ENCODE measurements around the gene MCF2L2.

The MCF2L2 gene

DNA sequence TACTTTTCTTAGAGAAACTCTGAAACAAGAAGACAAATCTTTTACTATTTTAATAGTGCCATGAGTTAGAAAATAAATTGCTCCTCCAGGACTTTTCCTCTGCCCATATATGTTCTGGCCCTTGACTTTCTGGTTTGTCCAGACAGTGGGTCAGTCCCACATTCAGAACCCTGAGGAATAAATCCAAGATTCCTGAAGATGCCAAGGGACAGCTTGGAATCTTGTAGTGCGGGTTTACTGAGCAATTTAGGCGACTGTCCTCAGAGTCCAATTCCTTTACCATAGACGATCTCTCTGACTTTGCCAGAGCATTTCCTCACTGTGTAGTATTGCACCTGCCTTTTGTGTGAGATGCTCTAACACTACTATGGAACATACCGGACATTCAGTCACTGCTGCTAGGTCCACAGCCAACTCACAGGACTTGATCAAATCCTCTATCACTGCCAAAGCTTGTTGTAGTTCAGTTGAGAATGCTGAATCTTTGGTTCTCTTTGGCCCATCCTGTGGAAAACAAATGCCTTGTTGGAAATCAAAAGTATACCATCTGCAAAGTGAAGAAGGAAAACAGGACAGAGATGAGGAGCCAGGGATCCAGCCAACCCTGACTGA is 212.7 kb downstream of the MCF2L2 start:
- in situ Hi-C loops (cut with MboI; ENCODE audit: low sequenced_read_pairs): no loop called here

GRCh38 chr3:183214277-183214612 is 214.2 kb downstream of the MCF2L2 start:
- in situ Hi-C loops (cut with MboI; ENCODE audit: low sequenced_read_pairs): no loop called here

DNA sequence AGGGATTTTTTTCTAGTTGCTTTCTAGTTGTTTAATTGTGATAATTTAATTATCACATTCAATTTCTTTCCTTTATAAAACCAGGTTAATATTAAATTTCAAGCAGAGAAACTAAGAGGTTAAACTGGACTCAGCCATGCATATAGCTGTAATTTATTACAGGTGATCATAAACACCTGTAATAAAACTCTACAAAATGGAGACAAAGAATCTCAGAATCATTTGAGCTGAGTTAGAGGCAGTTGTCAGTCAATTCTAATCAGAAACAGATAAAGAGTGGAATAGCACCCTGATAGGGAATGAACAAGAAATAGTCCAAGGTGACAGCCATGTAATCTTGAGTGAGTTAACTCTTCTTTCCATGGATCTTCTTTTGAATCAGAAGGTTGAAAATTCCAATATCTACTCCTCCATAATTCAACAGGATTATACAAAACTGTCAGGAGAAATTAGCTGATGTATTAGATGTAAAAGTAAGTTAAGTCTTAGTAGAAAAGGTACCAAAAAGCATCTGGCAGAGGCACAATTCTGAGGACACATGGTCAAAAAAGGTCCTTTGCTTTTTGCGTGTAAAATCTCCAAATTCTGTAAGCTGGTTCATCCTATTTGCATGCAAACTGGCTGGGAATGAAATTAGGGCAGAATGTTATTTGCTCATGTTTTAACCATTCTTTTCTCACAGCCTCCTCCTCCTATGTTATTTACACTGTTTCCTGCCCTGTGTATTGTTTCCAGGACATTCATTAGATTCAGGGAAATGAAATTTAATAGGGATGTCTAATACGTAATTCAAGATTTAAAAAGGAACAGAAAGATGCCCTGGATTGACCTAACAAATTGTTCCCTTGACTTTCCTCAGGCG is 214.8 kb downstream of the MCF2L2 start:
- in situ Hi-C loops (cut with MboI; ENCODE audit: low sequenced_read_pairs): no loop called here

DNA sequence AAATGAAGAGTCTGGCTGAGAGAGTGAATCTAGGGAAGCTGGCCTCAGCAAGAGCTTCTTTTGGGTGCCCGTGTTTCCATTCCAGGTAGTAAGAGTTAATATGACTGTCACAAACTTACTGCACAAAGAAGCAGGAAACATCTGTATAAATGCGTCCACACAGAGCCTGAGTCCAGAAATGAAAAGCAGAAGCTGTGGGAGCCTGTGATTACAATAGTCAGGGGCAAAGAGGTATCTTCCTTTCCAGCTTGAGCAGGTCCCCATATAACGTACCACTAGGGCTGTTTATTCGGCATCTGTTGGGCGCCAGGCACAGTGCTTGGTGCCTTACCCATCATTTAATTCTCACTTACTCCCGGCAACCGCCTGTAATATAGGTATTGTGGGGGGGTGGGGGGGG is 215.9 kb downstream of the MCF2L2 start:
- in situ Hi-C loops (cut with MboI; ENCODE audit: low sequenced_read_pairs): no loop called here

GRCh38 chr3:183212096-183212495 is 216.3 kb downstream of the MCF2L2 start:
- in situ Hi-C loops (cut with MboI; ENCODE audit: low sequenced_read_pairs): no loop called here

DNA sequence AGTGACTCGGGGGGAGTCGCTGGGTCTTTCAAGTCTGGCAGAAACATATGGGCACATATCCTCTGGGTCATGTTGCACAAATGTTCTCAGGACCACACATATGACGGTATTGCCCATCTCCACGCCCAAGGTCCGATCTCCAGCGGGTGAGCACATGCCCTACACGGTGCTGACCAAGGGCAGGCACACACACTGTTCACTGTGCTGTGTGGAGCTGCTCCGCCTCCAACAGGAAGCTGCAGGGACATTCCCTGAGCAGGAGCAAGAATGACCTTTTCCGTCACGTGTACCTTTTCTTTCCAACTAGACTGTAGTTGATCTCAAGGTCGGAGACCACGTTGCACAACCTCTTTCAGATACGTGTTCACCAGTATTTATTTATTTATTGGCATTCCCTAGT is 217.1 kb downstream of the MCF2L2 start:
- in situ Hi-C loops (cut with MboI; ENCODE audit: low sequenced_read_pairs): no loop called here

GRCh38 chr3:183210862-183211341 is 217.5 kb downstream of the MCF2L2 start:
- in situ Hi-C loops (cut with MboI; ENCODE audit: low sequenced_read_pairs): no loop called here

DNA sequence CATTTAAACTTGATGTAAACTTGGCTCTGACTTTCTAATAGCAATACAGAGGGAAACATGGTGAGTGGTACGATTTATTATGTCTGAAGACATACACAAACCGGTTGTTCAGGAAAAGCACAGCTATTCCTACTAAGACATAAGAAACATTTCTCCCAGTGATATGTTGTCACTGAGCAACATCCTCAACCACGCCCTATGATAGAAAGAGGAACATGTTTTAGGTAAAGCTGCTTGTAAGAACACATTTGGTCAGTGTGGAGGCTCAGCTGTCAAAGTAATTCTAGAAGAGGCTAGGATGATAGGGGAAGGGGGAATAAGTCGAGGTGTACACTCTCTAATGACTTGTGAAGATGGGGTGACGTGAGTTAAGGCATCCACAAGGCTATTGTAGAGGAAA is 218.1 kb downstream of the MCF2L2 start:
- in situ Hi-C loops (cut with MboI; ENCODE audit: low sequenced_read_pairs): no loop called here

- in situ Hi-C loops (cut with MboI; ENCODE audit: low sequenced_read_pairs): no loop called here
Observed at GRCh38 chr3:183208800-183209199, 219.6 kb downstream of the MCF2L2 start.

GRCh38 chr3:183208260-183208659 is 220.2 kb downstream of the MCF2L2 start:
- in situ Hi-C loops (cut with MboI; ENCODE audit: low sequenced_read_pairs): no loop called here

GRCh38 chr3:183203670-183204069 is 224.7 kb downstream of the MCF2L2 start:
- in situ Hi-C loops (cut with MboI; ENCODE audit: low sequenced_read_pairs): no loop called here

DNA sequence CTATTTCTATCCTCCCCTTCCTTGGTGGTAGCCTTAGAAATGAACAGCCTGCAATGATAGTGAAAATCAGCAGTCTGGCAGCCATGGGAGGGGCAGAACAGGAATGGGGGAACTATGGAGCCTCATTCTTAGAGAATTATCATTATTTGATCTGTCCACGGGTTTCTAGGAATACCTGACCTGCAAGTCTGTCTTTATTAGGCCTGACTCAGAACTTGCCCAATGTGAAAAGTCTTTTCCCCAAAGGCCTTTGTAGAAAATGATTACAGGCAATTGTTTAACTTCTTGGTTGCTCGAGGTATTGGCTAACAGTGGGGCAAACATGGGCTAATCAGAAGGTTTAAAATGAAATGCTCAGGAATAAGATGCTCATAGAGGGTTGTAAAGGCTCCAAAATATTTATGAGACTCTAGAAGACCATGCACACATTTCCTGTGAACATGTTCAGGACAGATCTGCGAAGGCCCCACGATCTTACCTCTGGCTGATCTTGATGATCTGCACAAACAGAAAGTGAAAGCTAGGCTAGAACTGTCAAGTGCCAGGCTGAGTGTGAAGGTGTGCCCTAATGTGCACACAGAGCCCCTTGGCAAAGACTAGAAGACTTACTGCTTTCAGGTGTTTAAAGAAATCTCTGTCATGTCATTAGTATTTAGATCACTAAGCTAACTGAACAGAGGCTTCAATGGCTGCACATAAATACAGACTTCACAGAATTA is 226.3 kb downstream of the MCF2L2 start:
- in situ Hi-C loops (cut with MboI; ENCODE audit: low sequenced_read_pairs): no loop called here

DNA sequence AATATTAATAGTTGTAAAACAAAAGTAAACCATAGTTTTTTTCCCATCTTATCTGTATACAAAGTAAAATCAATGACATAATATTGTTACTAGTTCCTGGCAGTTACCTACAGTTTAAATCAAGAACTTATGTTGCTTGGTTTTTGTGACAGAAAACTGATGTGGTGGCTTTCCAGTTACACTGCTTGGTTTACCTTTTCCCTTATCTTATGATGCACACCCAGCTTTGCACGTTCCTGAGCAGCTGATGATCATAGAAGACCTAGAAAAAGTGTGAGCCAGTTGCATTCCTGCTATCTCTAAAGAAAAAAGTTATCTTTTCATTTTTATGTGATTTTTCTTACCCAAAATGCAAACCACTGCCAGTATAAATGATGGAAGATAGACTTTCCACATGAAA is 229.5 kb downstream of the MCF2L2 start:
- in situ Hi-C loops (cut with MboI; ENCODE audit: low sequenced_read_pairs): no loop called here

DNA sequence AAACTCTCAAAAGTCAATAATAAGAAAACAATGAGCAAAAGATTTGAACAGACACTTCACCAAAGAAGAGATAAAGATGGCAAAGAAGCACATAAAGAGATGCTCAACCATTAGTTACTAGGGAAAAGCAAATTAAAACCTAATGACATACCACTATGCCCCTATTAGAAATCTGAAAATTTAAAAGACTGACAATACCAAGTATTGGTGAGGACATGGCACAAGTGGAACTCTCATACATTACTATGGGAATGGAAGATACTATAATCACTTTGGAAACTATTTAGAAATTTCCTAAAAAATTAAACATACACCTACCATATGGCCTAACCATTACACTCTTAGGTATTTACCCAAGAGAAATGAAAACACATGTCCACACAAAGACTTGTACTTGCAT is 230.7 kb downstream of the MCF2L2 start:
- in situ Hi-C loops (cut with MboI; ENCODE audit: low sequenced_read_pairs): no loop called here

DNA sequence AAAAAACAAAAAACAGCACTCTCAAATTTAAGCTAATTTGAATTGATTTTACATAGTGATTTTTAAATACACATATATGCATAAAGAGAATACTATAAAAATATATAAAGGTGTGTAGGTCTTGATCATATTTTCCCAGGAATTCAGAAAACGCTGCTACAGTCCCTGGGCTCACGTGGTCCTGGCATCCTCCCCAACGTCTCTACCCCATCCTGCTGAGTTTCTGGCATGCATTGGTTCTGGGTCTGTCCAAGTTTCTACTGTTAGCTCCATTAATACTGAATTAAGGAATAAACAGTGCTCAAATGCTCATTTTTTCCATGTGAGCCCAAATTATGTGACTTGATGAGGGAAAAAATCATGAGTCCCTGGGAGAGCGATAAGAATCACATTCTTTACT is 233.2 kb downstream of the MCF2L2 start:
- in situ Hi-C loops (cut with MboI; ENCODE audit: low sequenced_read_pairs): no loop called here

DNA sequence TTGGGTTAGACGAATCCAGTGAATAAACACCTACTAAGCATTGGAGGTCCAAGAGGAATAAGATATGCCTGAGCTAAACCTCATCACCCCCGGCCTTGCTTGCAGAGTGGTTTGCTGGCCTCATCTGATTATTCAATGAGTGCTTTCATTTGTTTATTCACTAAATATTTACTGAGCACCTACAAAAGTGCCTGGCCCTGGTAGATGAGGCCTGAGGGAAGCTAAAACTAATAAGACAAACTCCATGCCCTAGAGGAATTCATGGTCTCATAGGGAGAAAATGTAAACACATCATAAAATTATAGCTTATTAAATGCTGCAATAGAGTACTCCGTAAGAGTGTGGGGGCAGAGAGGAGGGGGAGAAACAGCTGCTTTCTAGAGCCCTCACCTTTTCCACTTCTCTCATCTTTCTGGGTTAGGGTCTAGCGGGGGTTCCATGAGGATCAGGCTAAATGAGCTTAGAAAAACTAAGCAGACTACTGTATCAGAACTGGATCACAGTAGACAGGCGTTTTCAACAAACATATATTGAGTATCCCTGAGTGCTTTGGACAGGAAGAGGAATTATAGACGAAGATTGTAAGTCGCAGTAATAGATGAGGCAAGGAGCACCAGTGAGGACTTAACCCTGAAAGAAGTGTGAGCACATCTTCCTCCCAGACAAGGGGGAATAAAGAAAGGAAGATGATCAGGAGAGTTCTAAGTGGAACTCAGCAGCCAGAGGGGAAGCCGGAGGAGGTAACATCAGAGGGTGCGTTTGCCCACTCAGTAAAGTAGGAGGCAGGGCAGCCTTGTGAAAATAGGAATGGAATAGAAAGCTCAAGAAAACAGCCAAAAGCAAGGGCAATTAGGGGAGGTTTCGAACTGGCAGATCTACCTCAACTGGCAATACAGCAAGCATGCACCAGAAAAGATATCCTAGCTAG is 234.4 kb downstream of the MCF2L2 start:
- in situ Hi-C loops (cut with MboI; ENCODE audit: low sequenced_read_pairs): no loop called here

DNA sequence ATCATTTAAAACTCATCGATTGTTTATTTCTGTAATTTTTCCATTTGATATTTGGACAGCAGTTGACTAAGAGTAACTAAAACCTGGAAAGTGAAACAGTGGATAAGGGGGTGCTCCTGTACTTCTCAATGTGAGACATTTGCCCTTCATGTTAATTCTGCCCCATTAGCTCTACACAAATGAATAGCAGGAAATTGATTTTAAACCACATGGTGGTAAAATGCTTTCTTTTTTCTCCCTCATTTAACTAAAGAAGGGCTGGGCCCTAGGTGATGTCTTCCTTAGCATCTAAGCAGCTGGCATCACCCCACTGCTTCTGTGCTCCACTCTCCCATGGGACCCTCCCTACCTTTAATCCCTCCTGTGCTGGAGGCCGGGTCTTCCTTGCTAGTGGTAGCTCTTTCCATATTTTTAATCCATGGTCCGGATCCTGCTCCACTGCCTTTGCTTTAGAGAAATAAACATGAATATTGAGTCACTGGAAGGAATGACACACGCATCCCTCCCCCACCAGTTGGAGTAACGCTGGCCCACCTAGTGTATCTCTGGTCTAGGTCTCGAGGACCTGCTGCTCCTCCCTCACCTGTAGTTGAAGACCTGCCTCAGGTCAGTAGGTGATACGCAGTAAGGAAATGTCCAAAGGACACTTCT is 235.6 kb downstream of the MCF2L2 start:
- in situ Hi-C loops (cut with MboI; ENCODE audit: low sequenced_read_pairs): no loop called here

DNA sequence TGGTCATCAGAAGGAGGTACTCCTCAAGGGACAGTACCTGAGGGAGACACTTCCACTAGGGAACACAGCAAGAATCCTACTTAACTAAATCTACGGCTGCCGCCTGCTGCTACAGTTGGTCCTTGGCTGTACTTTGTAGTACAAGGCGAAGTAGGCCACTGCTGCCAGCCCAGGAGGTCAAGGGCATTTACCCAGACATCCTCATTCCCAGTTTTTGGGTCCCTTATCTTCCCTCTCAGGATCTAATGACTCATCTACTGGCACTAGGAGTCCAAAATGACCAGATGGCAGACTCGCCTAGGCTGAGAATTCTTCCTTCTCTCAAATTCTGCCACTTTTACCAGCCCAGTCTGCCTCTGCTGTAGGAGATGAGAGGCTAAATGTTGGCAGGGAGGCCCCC is 238.8 kb downstream of the MCF2L2 start:
- in situ Hi-C loops (cut with MboI; ENCODE audit: low sequenced_read_pairs): no loop called here

DNA sequence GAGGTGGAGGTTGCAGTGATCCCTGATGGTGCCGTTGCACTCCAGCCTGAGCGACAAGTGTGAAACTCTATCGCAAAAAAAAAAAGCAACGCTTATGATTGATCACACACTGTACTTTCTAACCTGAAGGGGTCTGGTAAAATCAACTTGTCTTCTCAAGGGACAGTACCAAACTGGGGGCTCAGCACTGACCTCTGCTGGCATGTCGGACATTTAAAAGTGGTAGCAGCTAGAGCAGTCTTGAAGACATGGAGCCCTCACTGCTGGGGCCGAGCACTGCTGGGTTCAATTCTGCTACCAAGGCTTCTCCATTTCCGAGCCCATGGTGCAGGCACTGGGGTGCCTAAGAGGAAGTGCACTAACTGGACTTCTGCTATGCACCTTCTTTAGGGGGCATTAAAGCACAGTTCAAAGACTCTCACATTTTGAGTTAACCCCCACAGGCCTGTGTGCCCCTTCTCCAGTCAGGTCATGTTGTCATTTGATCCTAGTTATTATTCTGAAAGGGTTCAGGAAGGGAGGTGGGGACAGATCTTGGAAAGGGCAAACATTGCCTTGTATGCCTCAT is 239.4 kb downstream of the MCF2L2 start:
- in situ Hi-C loops (cut with MboI; ENCODE audit: low sequenced_read_pairs): no loop called here

- in situ Hi-C loops (cut with MboI; ENCODE audit: low sequenced_read_pairs): no loop called here
Observed at GRCh38 chr3:183185696-183186095, 242.7 kb downstream of the MCF2L2 start.

Measured in HL-60/S4 treated with phorbol 12-myristate 13-acetate at 8.2 ng/mL for 4 days and 3 days (cell line).